Cardiac muscle cell (in vitro differentiated cells and primary cell): Measurements from ENCODE around the gene PSAT1. TPM values are rescaled to one million over a fixed set of nuclear protein-coding genes. Genes with fewer than 3 reads are reported as not detected.

ENCODE experiments used
- DNase-seq, 2 donors: peaks; one replicate each; pipeline versions ENCODE4 v3.0.0 to v3.0.0-alpha.2; 2010 to 2017; ENCODE audit warnings: low read depth in 1 of 2, low spot score in 1 of 2
- H3K27ac ChIP-seq: fragments of 200-600 bp; sonication (generic); 2 replicates; pipeline ENCODE4 v1.5.1; 2016
- H3K27me3 ChIP-seq: fragments of 200-600 bp; sonication (generic); 2 replicates; pipeline ENCODE4 v1.6.0; 2016; ENCODE audit warnings: control low read depth
- H3K36me3 ChIP-seq: fragments of 200-600 bp; sonication (generic); 2 replicates; pipeline ENCODE4 v1.5.1; 2016; ENCODE audit warnings: control low read depth
- H3K4me1 ChIP-seq: fragments of 200-600 bp; sonication (generic); 2 replicates; pipeline ENCODE4 v1.8.1; 2017; ENCODE audit warnings: low read depth, mild to moderate bottlenecking, mixed run types
- H3K4me3 ChIP-seq: fragments of 200-600 bp; sonication (generic); 2 replicates; pipeline ENCODE4 v1.5.1; 2016; ENCODE audit warnings: mild to moderate bottlenecking
- H3K9me3 ChIP-seq: fragments of 200-600 bp; sonication (generic); 2 replicates; pipeline ENCODE4 v1.5.1; 2017; ENCODE audit warnings: low read depth, mild to moderate bottlenecking, control low read depth
- CTCF ChIP-seq: IDR thresholded peaks from 2 replicates; pipeline ENCODE4 v1.5.1; 2012; ENCODE audit warnings: low read depth, mild to moderate bottlenecking, low read length
- polyA plus RNA-seq: library from polyadenylated mRNA; unstranded; fragments of >200 nt; fragmentation: Nextera tagmentation; extraction: Ambion mirVana; gene quantifications from 2 replicates; pipeline ENCODE4 v1.2.1, GENCODE V29; 2016
- total RNA-seq: library from RNA; depleted of rRNA; stranded (reverse); fragments of >200 nt; gene quantifications from 2 replicates; pipeline ENCODE4 v1.2.3, GENCODE V29; 2016

PSAT1 gene
- total and polyA plus RNA-seq, 2 experiments from 2014 or later: 29.1 to 60.0 TPM

- DNase-seq: peak; percentile 10 to 40
- H3K27ac ChIP-seq: no peak overlapping the region
- TF ChIP-seq CTCF: no peak
- H3K4me1 ChIP-seq: peaks cover 11% of the 10 kb centered on the region
- H3K36me3 ChIP-seq: peaks cover 3% of the 10 kb centered on the region
- no peaks in the 10 kb centered on the region for H3K27me3 ChIP-seq
- H3K9me3 ChIP-seq: no peaks in the 10 kb centered on the region
- H3K4me3 ChIP-seq: no peak overlapping the region
Observed at GRCh38 chr9:78320875-78321496, 24.1 kb downstream of the PSAT1 start.

- Histone ChIP-seq H3K27ac (no peak overlapping the region), H3K36me3 (peaks cover 3% of the 10 kb centered on the region), H3K27me3 (no peaks in the 10 kb centered on the region), H3K4me3 (no peak overlapping the region), H3K9me3 (no peaks in the 10 kb centered on the region), H3K4me1 (peaks cover 11% of the 10 kb centered on the region)
- no peak for DNase-seq
- no peak for TF ChIP-seq CTCF
Observed at GRCh38 chr9:78321505-78321904, 24.6 kb downstream of the PSAT1 start.

- Histone ChIP-seq H3K4me3 (no peak overlapping the region), H3K36me3 (peaks cover 7% of the 10 kb centered on the region), H3K4me1 (peaks cover 11% of the 10 kb centered on the region), H3K9me3 (no peaks in the 10 kb centered on the region), H3K27me3 (no peaks in the 10 kb centered on the region), H3K27ac (no peak overlapping the region)
- TF ChIP-seq CTCF: no peak
- no peak for DNase-seq
Observed at GRCh38 chr9:78324068-78324650, 27.2 kb downstream of the PSAT1 start.

- peaks cover 7% of the 10 kb centered on the region for H3K36me3 ChIP-seq
- no peak overlapping the region for H3K27ac ChIP-seq
- H3K4me1 ChIP-seq: peaks cover 11% of the 10 kb centered on the region
- no peak for TF ChIP-seq CTCF
- no peak for DNase-seq
- H3K27me3 ChIP-seq: no peaks in the 10 kb centered on the region
- no peak overlapping the region for H3K4me3 ChIP-seq
- no peaks in the 10 kb centered on the region for H3K9me3 ChIP-seq
Observed at GRCh38 chr9:78324682-78325081, 27.8 kb downstream of the PSAT1 start.

DNA sequence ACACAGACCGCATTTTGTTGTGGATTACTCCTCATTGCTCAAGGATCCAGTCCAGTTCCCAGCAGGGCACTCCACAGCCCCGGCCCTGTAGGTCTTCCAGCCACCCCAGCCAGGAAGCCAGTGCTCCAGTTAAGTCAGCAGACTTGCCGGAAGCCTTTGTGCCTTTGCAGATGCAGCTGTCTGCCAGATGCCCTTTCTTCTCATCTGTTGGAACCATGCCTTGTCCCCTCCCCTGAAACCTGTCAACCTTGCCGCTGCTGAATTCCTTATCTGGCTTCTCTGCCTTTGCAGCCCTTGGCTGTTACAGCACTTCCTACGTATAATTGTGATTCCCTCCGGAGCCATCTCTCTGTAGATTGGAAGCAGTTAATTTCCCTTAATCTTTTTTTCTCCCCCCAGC lies 28.4 kb downstream of the PSAT1 start:
- peaks cover 7% of the 10 kb centered on the region for H3K36me3 ChIP-seq
- DNase-seq: peak; percentile 80 to 84
- peak overlapping the region; percentile 55 for H3K27ac ChIP-seq

More for the DNA sequence above, 28.4 kb downstream of the PSAT1 start:
- H3K27me3 ChIP-seq: no peaks in the 10 kb centered on the region
- no peak for TF ChIP-seq CTCF
- peaks cover 11% of the 10 kb centered on the region for H3K4me1 ChIP-seq
- no peaks in the 10 kb centered on the region for H3K9me3 ChIP-seq
- H3K4me3 ChIP-seq: no peak overlapping the region
